Endothelial cell of umbilical vein (primary cell): ENCODE measurements around the gene SUPV3L1. TPM values are rescaled to one million over a fixed set of nuclear protein-coding genes. Genes with fewer than 3 reads are reported as not detected.

Source experiments
- BruUV-seq: library from RNA; stranded (reverse); fragments of 400-500 nt; replicated peaks from 2 replicates; lab custom pipeline; 2021; lab: Mats Ljungman, UMichigan
- CTCF ChIA-PET: fragments of 300-600, 350-600 bp; sonication (Branson Sonifier 250); formaldehyde crosslinking; loops from one replicate; lab custom pipeline; 2021; ENCODE audit warnings: antibody characterized with exemption, inconsistent platforms; lab: Charles Lee
- POLR2A ChIA-PET: fragments of 300-600, 350-600 bp; sonication (Branson Sonifier 250); formaldehyde crosslinking; loops from one replicate; lab custom pipeline; 2021; ENCODE audit warnings: antibody characterized with exemption, inconsistent platforms; lab: Charles Lee
- DNase-seq: peaks from one replicate; pipeline ENCODE4 v3.0.0-alpha.2; 2011; ENCODE audit warnings: low read depth, low spot score
- FAIRE-seq: peaks from 2 replicates; lab custom pipeline; 2011; peaks lifted over from hg19 to GRCh38; lab: Jason Lieb, UNC
- H2AFZ ChIP-seq: 2 replicates; pipeline ENCODE4 v1.6.0; 2012; ENCODE audit warnings: low read depth, low read length, control low read depth, inconsistent platforms
- H3K27ac ChIP-seq: 2 replicates; pipeline ENCODE4 v1.5.1; 2011; ENCODE audit warnings: low read depth, mild to moderate bottlenecking, control low read depth, low read length, moderate library complexity; ENCODE audit not compliant: insufficient read depth
- H3K27me3 ChIP-seq, 2 experiments: 2 replicates each; pipeline versions ENCODE4 v1.6.0 to v1.6.1; 2011; ENCODE audit warnings: low read length in 2 of 2, mixed read lengths in 1 of 2; ENCODE audit not compliant: control insufficient read depth in 2 of 2, insufficient read depth in 2 of 2
- H3K36me3 ChIP-seq, 2 experiments: 2 replicates in 1 of 2; 3 replicates in 1 of 2; pipeline ENCODE4 v1.5.1; 2011; ENCODE audit warnings: low read length in 2 of 2, mild to moderate bottlenecking in 1 of 2, moderate library complexity in 1 of 2; ENCODE audit not compliant: control insufficient read depth in 2 of 2, insufficient read depth in 2 of 2; ENCODE audit errors: extremely low read depth in 1 of 2
- H3K4me1 ChIP-seq: 3 replicates; pipeline ENCODE4 v1.5.1; 2011; ENCODE audit warnings: mild to moderate bottlenecking, low read length; ENCODE audit not compliant: control insufficient read depth, insufficient read depth; ENCODE audit errors: extremely low read depth
- H3K4me2 ChIP-seq: 2 replicates; pipeline ENCODE4 v1.6.1; 2011; ENCODE audit warnings: low read length, control low read depth, mixed read lengths; ENCODE audit not compliant: insufficient read depth
- H3K4me3 ChIP-seq, 3 experiments: fragments of 200-600 bp in 1 of 3; sonication (generic), shearing (Covaris generic) in 1 of 3; replicated peaks in 1 of 3; 2 replicates each; pipeline ENCODE4 v1.5.1; 2011 to 2016; ENCODE audit warnings: control low read depth in 3 of 3, low read length in 3 of 3, mild to moderate bottlenecking in 2 of 3, inconsistent platforms in 1 of 3, low read depth in 1 of 3, moderate library complexity in 1 of 3; ENCODE audit not compliant: insufficient read depth in 1 of 3
- H3K79me2 ChIP-seq: 2 replicates; pipeline ENCODE4 v1.6.0; 2012; ENCODE audit warnings: low read length, inconsistent platforms; ENCODE audit not compliant: control insufficient read depth, insufficient read depth
- H3K9ac ChIP-seq: replicated peaks from 2 replicates; pipeline ENCODE3; 2011; ENCODE audit warnings: low read length, control low read depth; ENCODE audit not compliant: insufficient read depth; ENCODE audit errors: extremely low read depth
- H3K9me1 ChIP-seq: replicated peaks from 3 replicates; pipeline ENCODE4 v1.6.0; 2011; ENCODE audit warnings: mild to moderate bottlenecking, low read length; ENCODE audit not compliant: control insufficient read depth, insufficient read depth; ENCODE audit errors: extremely low read depth
- H3K9me3 ChIP-seq: replicated peaks from 2 replicates; pipeline ENCODE4 v1.5.1; 2012; ENCODE audit warnings: low read length, inconsistent platforms; ENCODE audit not compliant: control insufficient read depth, insufficient read depth
- H4K20me1 ChIP-seq: replicated peaks from 2 replicates; pipeline ENCODE3; 2011; ENCODE audit warnings: mild to moderate bottlenecking, low read length; ENCODE audit not compliant: control insufficient read depth, insufficient read depth; ENCODE audit errors: extremely low read depth
- CTCF ChIP-seq, 2 donors: IDR thresholded peaks; 1 replicate in 1 of 2; 2 replicates in 1 of 2; pipeline ENCODE4 v1.5.1; 2011; ENCODE audit warnings: low read length in 2 of 2, mild to moderate bottlenecking in 2 of 2, moderate library complexity in 2 of 2, control low read depth in 1 of 2, inconsistent platforms in 1 of 2, low read depth in 1 of 2; ENCODE audit not compliant: insufficient read depth in 1 of 2; ENCODE audit errors: extremely low read depth in 1 of 2
- EZH2 ChIP-seq: IDR thresholded peaks from 2 replicates; pipeline ENCODE4 v1.6.1; 2012; ENCODE audit warnings: borderline replicate concordance, low read depth, mild to moderate bottlenecking, moderate library complexity, low read length, inconsistent platforms; ENCODE audit not compliant: severe bottlenecking
- FOS ChIP-seq: IDR thresholded peaks from 2 replicates; pipeline ENCODE4 v1.6.1; 2011; ENCODE audit warnings: mild to moderate bottlenecking, low read length, moderate library complexity, borderline replicate concordance; ENCODE audit not compliant: insufficient read depth
- GATA2 ChIP-seq: IDR thresholded peaks from 2 replicates; pipeline ENCODE4 v1.7.0; 2011; ENCODE audit warnings: low read depth, mild to moderate bottlenecking, moderate library complexity, mixed read lengths, low read length; ENCODE audit not compliant: insufficient read length, insufficient read depth
- JUN ChIP-seq: IDR thresholded peaks from 2 replicates; pipeline ENCODE4 v1.6.1; 2011; ENCODE audit warnings: borderline replicate concordance, low read depth; ENCODE audit not compliant: insufficient read length, insufficient read depth
- MAX ChIP-seq: IDR thresholded peaks from 2 replicates; pipeline ENCODE4 v1.6.1; 2011; ENCODE audit not compliant: insufficient read depth, insufficient read length
- MYC ChIP-seq: IDR thresholded peaks from one replicate; pipeline ENCODE4 v1.6.1; 2011; ENCODE audit warnings: mild to moderate bottlenecking, low read depth, low read length
- POLR2A ChIP-seq: IDR thresholded peaks from 2 replicates; pipeline ENCODE4 v1.6.1; 2012; ENCODE audit warnings: low read depth, mild to moderate bottlenecking, control low read depth, low read length
- POLR2AphosphoS5 ChIP-seq: IDR thresholded peaks from 2 replicates; pipeline ENCODE4 v1.6.1; 2012; ENCODE audit warnings: low read depth, mild to moderate bottlenecking, control low read depth, low read length, moderate library complexity; ENCODE audit not compliant: insufficient read depth
- dilution Hi-C: fragments of 300-500 bp; cut with MboI; formaldehyde crosslinking; loops from one replicate; pipeline ENCODE4 v1.15.0; 2019; ENCODE audit warnings: low sequenced_read_pairs; ENCODE audit not compliant: extremely low pct_ligation_motif_present
- intact Hi-C: fragments of 100-400 bp; cut with micrococcal nuclease; formaldehyde crosslinking; loops from one replicate; pipeline ENCODE4 v1.10.0; 2022
- polyA plus RNA-seq, 4 experiments: library from polyadenylated mRNA; depleted of rRNA in 3 of 4; stranded (reverse) in 3 of 4; unstranded in 1 of 4; fragments of >200 nt; gene quantifications; 2 replicates each; pipeline versions ENCODE4 v1.2.1 to v1.2.3, GENCODE V29; 2011 to 2012; ENCODE audit warnings: missing spikeins in 1 of 4
- total RNA-seq: library from RNA; stranded (reverse); gene quantifications from 2 replicates; pipeline ENCODE4 v1.2.3, GENCODE V29; 2021

The SUPV3L1 gene
- total and polyA plus RNA-seq, 2 donors (not counting 3 experiments of a cell fraction or from before 2014, with no cell fraction given): 21.8 to 30.4 TPM

GRCh38 chr10:69186524-69186923 lies 6.5 kb downstream of the SUPV3L1 start:
- no peaks in the 10 kb centered on the region for H3K9me3 ChIP-seq
- no peak overlapping the region for H3K4me2 ChIP-seq
- H4K20me1 ChIP-seq: no peaks in the 10 kb centered on the region
- H3K27me3 ChIP-seq: no peaks in the 10 kb centered on the region
- intact Hi-C loops: no loop called here
- H3K9ac ChIP-seq: no peak overlapping the region
- peaks cover under 1% of the 10 kb centered on the region for H3K4me1 ChIP-seq
- ChIA-PET POLR2A (no interaction called here), CTCF (interaction anchor here (0.8 kb wide), 1 partner anchor 182 kb away, joined by 4 read pairs; no protein-coding TSS in a partner anchor)
- FAIRE-seq (no peak), DNase-seq (no peak)
- H3K27ac ChIP-seq: no peak overlapping the region
- BruUV-seq: no TSS peak
- no peaks in the 10 kb centered on the region for H3K9me1 ChIP-seq
- dilution Hi-C loops: no loop called here
- peaks cover 25% of the 10 kb centered on the region for H3K79me2 ChIP-seq
- TF ChIP-seq GATA2 (no peak), JUN (no peak), POLR2AphosphoS5 (no peak), CTCF (IDR thresholded peaks at IDR 0.05; ENCODE audit: extremely low read depth in 1 of 2, insufficient read depth in 1 of 2, low read depth in 1 of 2, low read length in 2 of 2) (no peak), EZH2 (no peak), FOS (no peak), POLR2A (no peak), MYC (no peak), MAX (no peak)
- H3K4me3 ChIP-seq: no peak overlapping the region
- peaks cover 3 to 13% of the 10 kb centered on the region in 2 experiments for H3K36me3 ChIP-seq
- H2AFZ ChIP-seq: no peak overlapping the region
